ENCODE measurements around the gene RASD1. TPM values are rescaled to one million over a fixed set of nuclear protein-coding genes. Genes with fewer than 3 reads are reported as not detected.

Gene RASD1
- total and polyA plus RNA-seq, 2 donors (not counting 1 experiment from before 2014, with no cell fraction given): 0.34 to 2.6 TPM

DNA sequence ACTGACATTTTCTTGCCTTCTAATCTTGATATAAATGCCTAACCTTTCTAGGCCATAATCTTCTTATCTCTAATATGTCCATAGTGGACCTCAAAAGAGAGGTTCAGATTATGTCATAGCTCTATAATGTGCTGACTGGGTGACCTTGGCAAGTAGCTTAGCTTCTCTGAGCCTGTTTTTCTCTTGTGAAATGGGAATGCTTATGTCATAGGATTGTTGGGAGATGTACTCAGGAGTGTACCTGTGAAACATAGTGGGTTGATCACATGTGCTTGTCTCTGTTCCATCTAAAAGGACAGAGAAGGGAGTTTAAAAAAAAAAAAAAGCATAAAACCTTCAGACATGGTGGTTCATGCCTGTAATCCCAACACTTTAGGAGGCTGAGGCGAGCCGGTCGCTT is 17.0 kb downstream of the RASD1 start:
- no peak for DNase-seq (ENCODE audit: low read depth in 2 of 2)
- Histone ChIP-seq H3K36me3 (ENCODE audit: control insufficient read depth, insufficient read depth, low read length) (no peaks in the 10 kb centered on the region), H2AFZ (ENCODE audit: low read length) (no peak overlapping the region), H3K27ac (ENCODE audit: insufficient read depth, low read length) (no peak overlapping the region), H3K4me1 (ENCODE audit: control insufficient read depth, extremely low read depth, insufficient read depth, low read length) (peaks cover 5% of the 10 kb centered on the region), H3K9me3 (ENCODE audit: control insufficient read depth, insufficient read depth, low read depth, low read length) (no peaks in the 10 kb centered on the region), H3K9ac (ENCODE audit: insufficient read depth, low read length) (no peak overlapping the region), H3K27me3 (ENCODE audit: control insufficient read depth, insufficient read depth, low read length) (peaks cover 2% of the 10 kb centered on the region), H3K4me2 (ENCODE audit: extremely low read depth, insufficient read depth, low read length) (no peak overlapping the region), H4K20me1 (ENCODE audit: control insufficient read depth, extremely low read depth, insufficient read depth, low read length) (no peaks in the 10 kb centered on the region), H3K79me2 (ENCODE audit: control insufficient read depth, insufficient read depth, low read length) (peaks cover 40% of the 10 kb centered on the region), H3K4me3 (replicated peaks in 1 of 4; ENCODE audit: control extremely low read depth in 1 of 4, insufficient read depth in 1 of 4, low read depth in 3 of 4, low read length in 4 of 4) (no peak overlapping the region)
- TF ChIP-seq, protein P1, sequence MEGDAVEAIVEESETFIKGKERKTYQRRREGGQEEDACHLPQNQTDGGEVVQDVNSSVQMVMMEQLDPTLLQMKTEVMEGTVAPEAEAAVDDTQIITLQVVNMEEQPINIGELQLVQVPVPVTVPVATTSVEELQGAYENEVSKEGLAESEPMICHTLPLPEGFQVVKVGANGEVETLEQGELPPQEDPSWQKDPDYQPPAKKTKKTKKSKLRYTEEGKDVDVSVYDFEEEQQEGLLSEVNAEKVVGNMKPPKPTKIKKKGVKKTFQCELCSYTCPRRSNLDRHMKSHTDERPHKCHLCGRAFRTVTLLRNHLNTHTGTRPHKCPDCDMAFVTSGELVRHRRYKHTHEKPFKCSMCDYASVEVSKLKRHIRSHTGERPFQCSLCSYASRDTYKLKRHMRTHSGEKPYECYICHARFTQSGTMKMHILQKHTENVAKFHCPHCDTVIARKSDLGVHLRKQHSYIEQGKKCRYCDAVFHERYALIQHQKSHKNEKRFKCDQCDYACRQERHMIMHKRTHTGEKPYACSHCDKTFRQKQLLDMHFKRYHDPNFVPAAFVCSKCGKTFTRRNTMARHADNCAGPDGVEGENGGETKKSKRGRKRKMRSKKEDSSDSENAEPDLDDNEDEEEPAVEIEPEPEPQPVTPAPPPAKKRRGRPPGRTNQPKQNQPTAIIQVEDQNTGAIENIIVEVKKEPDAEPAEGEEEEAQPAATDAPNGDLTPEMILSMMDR (conservative IDR thresholded peaks at IDR 0.05 in 1 of 2, IDR thresholded peaks at IDR 0.05 in 1 of 2; ENCODE audit: low read depth in 1 of 2, low read length in 2 of 2): no peak
- TF ChIP-seq EZH2 (IDR thresholded peaks at IDR 0.05; ENCODE audit: low read length, missing control alignments): no peak

DNA sequence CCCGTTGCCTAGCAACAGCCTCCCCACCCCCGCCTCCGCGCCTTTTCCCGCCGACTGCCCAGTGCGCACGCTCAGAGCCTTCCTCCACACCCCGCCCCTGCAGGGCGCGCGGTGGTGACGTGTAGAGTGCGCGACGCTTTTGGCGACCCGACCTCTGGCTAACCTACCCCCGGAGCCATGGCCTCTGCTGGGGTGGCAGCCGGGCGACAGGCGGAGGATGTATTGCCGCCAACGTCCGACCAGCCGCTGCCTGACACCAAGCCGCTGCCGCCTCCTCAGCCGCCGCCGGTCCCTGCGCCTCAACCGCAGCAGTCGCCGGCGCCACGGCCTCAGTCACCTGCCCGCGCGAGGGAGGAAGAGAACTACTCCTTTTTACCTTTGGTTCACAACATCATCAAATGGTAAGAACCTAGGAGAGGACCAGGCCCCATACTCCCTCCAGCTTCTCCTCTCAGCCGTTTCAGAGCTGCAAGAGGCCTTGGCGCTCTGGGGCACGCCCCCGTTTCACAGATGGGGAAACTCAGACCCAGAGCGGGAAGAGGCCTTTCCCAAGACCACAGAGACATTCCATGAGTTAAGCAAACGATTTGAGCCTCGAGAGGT is 19.2 kb downstream of the RASD1 start, which contains the start of gene MED9:
Gene MED9 (plus strand): TSS at position 136 of the 603 bp plus-strand sequence. CDS start 42 bp downstream, at position 178.
- peak within 1 kb of the TSS; percentile 96 for H3K27ac ChIP-seq (ENCODE audit: insufficient read depth, low read length)
- H2AFZ ChIP-seq (ENCODE audit: low read length): peak within 1 kb of the TSS; percentile 83
- peak; percentile 84 to 91 for DNase-seq (ENCODE audit: low read depth in 2 of 2)
- peak within 1 kb of the TSS; percentile 92 to 99 (median 96) for H3K4me3 ChIP-seq (replicated peaks in 1 of 4; ENCODE audit: control extremely low read depth in 1 of 4, insufficient read depth in 1 of 4, low read depth in 3 of 4, low read length in 4 of 4)
- H3K27me3 ChIP-seq (ENCODE audit: control insufficient read depth, insufficient read depth, low read length): peaks cover 7% of the 10 kb centered on the region
- H3K36me3 ChIP-seq (ENCODE audit: control insufficient read depth, insufficient read depth, low read length): no peaks in the 10 kb centered on the region
- H4K20me1 ChIP-seq (ENCODE audit: control insufficient read depth, extremely low read depth, insufficient read depth, low read length): no peaks in the 10 kb centered on the region
- peak within 1 kb of the TSS; percentile 96 for H3K9ac ChIP-seq (ENCODE audit: insufficient read depth, low read length)
- peaks cover 35% of the 10 kb centered on the region for H3K79me2 ChIP-seq (ENCODE audit: control insufficient read depth, insufficient read depth, low read length)
- H3K4me1 ChIP-seq (ENCODE audit: control insufficient read depth, extremely low read depth, insufficient read depth, low read length): peaks cover 5% of the 10 kb centered on the region
- H3K4me2 ChIP-seq (ENCODE audit: extremely low read depth, insufficient read depth, low read length): peak within 1 kb of the TSS; percentile 99
- TF ChIP-seq, protein P1 (conservative IDR thresholded peaks at IDR 0.05 in 1 of 2, IDR thresholded peaks at IDR 0.05 in 1 of 2; ENCODE audit: low read depth in 1 of 2, low read length in 2 of 2): no peak
- no peak for TF ChIP-seq EZH2 (IDR thresholded peaks at IDR 0.05; ENCODE audit: low read length, missing control alignments)
- H3K9me3 ChIP-seq (ENCODE audit: control insufficient read depth, insufficient read depth, low read depth, low read length): no peaks in the 10 kb centered on the region

DNA sequence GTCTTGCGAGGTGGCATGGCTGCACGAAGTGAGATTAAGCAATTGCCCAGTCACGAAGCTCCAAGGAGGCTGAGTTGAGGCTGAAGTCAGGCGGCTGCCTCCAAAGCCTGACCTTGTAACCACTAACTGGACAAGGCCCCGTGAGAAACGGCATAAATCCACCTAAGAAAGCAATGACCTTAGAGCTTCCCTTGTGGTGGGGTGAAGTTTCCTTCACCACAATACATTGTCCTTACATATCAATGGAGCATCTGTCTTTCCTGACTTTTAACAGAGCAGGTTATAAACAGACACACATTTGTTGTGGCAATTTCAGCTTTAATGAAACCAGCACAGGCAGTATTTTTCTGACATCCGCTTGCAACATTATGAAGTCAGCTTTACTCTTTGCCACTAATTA is 21.9 kb downstream of the RASD1 start:
- DNase-seq (ENCODE audit: low read depth in 2 of 2): no peak
- no peak overlapping the region for H3K4me3 ChIP-seq (replicated peaks in 1 of 4; ENCODE audit: control extremely low read depth in 1 of 4, insufficient read depth in 1 of 4, low read depth in 3 of 4, low read length in 4 of 4)
- no peaks in the 10 kb centered on the region for H3K9me3 ChIP-seq (ENCODE audit: control insufficient read depth, insufficient read depth, low read depth, low read length)
- H3K4me1 ChIP-seq (ENCODE audit: control insufficient read depth, extremely low read depth, insufficient read depth, low read length): peaks cover 5% of the 10 kb centered on the region
- H3K4me2 ChIP-seq (ENCODE audit: extremely low read depth, insufficient read depth, low read length): no peak overlapping the region
- no peak overlapping the region for H2AFZ ChIP-seq (ENCODE audit: low read length)
- H3K27me3 ChIP-seq (ENCODE audit: control insufficient read depth, insufficient read depth, low read length): peaks cover 15% of the 10 kb centered on the region
- no peak overlapping the region for H3K27ac ChIP-seq (ENCODE audit: insufficient read depth, low read length)
- no peaks in the 10 kb centered on the region for H3K36me3 ChIP-seq (ENCODE audit: control insufficient read depth, insufficient read depth, low read length)
- peaks cover 20% of the 10 kb centered on the region for H3K79me2 ChIP-seq (ENCODE audit: control insufficient read depth, insufficient read depth, low read length)
- no peak for TF ChIP-seq EZH2 (IDR thresholded peaks at IDR 0.05; ENCODE audit: low read length, missing control alignments)
- TF ChIP-seq, protein P1 (conservative IDR thresholded peaks at IDR 0.05 in 1 of 2, IDR thresholded peaks at IDR 0.05 in 1 of 2; ENCODE audit: low read depth in 1 of 2, low read length in 2 of 2): no peak
- no peaks in the 10 kb centered on the region for H4K20me1 ChIP-seq (ENCODE audit: control insufficient read depth, extremely low read depth, insufficient read depth, low read length)
- H3K9ac ChIP-seq (ENCODE audit: insufficient read depth, low read length): no peak overlapping the region
